Smooth muscle cell (in vitro differentiated cells): ENCODE data around the gene CLPX. TPM values are rescaled to one million over a fixed set of nuclear protein-coding genes. Genes with fewer than 3 reads are reported as not detected.
A peak's percentile ranks its signal among the peaks of the same experiment; 100 is the strongest.

Experiments used
- DNase-seq: peaks from one replicate; lab custom pipeline; 2025; ENCODE audit not compliant: unreplicated experiment; lab: John Stamatoyannopoulos, UW
- H2AFZ ChIP-seq: fragments of 200-600 bp; sonication (generic); 2 replicates; pipeline ENCODE4 v1.6.0; 2016; ENCODE audit warnings: antibody characterized with exemption, low read depth, mild to moderate bottlenecking
- H3F3A ChIP-seq: fragments of 200-600 bp; sonication (generic); 2 replicates; pipeline ENCODE4 v1.6.0; 2017; ENCODE audit warnings: antibody characterized with exemption, low read depth
- H3K27ac ChIP-seq: fragments of 200-600 bp; sonication (generic); 2 replicates; pipeline ENCODE4 v1.5.1; 2016; ENCODE audit warnings: low read depth, mild to moderate bottlenecking
- H3K27me3 ChIP-seq: fragments of 200-600 bp; sonication (generic); 2 replicates; pipeline ENCODE4 v1.6.1; 2016; ENCODE audit warnings: low read depth, mild to moderate bottlenecking
- H3K36me3 ChIP-seq: fragments of 200-600 bp; sonication (generic); 2 replicates; pipeline ENCODE4 v1.5.1; 2016; ENCODE audit warnings: low read depth
- H3K4me1 ChIP-seq: fragments of 200-600 bp; sonication (generic); 2 replicates; pipeline ENCODE4 v1.5.1; 2016; ENCODE audit warnings: low read depth
- H3K4me2 ChIP-seq: fragments of 200-600 bp; sonication (generic); 2 replicates; pipeline ENCODE4 v1.6.0; 2016; ENCODE audit warnings: mild to moderate bottlenecking
- H3K4me3 ChIP-seq: fragments of 200-600 bp; sonication (generic); 2 replicates; pipeline ENCODE4 v1.5.1; 2016; ENCODE audit warnings: mild to moderate bottlenecking
- H3K79me2 ChIP-seq: fragments of 200-600 bp; sonication (generic); 2 replicates; pipeline ENCODE4 v1.6.0; 2016; ENCODE audit warnings: low read depth, mild to moderate bottlenecking
- H3K9ac ChIP-seq: fragments of 200-600 bp; sonication (generic); 2 replicates; pipeline ENCODE4 v1.6.0; 2016; ENCODE audit warnings: low read depth
- H3K9me3 ChIP-seq: fragments of 200-600 bp; sonication (generic); replicated peaks from 2 replicates; pipeline ENCODE4 v1.5.1; 2016; ENCODE audit warnings: low read depth
- H4K20me1 ChIP-seq: fragments of 200-600 bp; sonication (generic); 2 replicates; pipeline ENCODE4 v1.6.0; 2016; ENCODE audit warnings: low read depth
- WGBS: methylation state at CpG from one replicate; pipeline ENCODE4 v1.1.7; 2016; ENCODE audit warnings: low lambda C conversion rate; 5-methylcytosine and 5-hydroxymethylcytosine counted together
- polyA plus RNA-seq: library from polyadenylated mRNA; unstranded; fragments of >200 nt; fragmentation: Nextera tagmentation; extraction: Ambion mirVana; gene quantifications from 2 replicates; pipeline ENCODE4 v1.2.1, GENCODE V29; 2016
- total RNA-seq: library from RNA; depleted of rRNA; stranded (reverse); fragments of >200 nt; gene quantifications from 2 replicates; pipeline ENCODE4 v1.2.3, GENCODE V29; 2014
- TF ChIP-seq, protein P1 (sequence below): fragments of 200-600 bp; sonication (generic); IDR thresholded peaks from 2 replicates; pipeline ENCODE4 v1.5.1; 2017; ENCODE audit warnings: borderline replicate concordance, mild to moderate bottlenecking, antibody characterized with exemption; ENCODE audit not compliant: insufficient read depth, poor library complexity, severe bottlenecking

The CLPX gene
- total and polyA plus RNA-seq, 2 experiments from 2014 or later: 21.8 to 34.8 TPM

DNA sequence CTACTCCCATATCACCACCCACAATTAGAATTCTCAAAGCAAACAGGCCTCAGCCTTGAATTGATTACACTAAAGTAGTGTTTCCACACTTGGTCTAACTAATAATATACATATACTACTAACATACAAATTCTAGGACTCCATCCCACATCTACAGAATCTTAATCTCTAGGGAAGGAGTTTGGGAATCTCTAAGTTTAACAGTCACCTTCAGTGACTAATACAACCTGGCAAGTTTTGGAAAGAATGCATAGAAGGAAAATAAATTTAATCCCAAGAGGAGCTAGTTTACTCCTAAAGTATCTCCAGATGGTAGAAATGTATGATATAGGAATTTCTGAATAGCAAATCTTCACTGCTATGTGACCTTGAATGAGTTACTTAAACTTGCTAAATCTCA lies 9.1 kb downstream of the CLPX start:
- H3K27me3 ChIP-seq: no peaks in the 10 kb centered on the region
- H3K9me3 ChIP-seq: no peaks in the 10 kb centered on the region
- H3K36me3 ChIP-seq: peaks cover 21% of the 10 kb centered on the region
- TF ChIP-seq, protein P1, sequence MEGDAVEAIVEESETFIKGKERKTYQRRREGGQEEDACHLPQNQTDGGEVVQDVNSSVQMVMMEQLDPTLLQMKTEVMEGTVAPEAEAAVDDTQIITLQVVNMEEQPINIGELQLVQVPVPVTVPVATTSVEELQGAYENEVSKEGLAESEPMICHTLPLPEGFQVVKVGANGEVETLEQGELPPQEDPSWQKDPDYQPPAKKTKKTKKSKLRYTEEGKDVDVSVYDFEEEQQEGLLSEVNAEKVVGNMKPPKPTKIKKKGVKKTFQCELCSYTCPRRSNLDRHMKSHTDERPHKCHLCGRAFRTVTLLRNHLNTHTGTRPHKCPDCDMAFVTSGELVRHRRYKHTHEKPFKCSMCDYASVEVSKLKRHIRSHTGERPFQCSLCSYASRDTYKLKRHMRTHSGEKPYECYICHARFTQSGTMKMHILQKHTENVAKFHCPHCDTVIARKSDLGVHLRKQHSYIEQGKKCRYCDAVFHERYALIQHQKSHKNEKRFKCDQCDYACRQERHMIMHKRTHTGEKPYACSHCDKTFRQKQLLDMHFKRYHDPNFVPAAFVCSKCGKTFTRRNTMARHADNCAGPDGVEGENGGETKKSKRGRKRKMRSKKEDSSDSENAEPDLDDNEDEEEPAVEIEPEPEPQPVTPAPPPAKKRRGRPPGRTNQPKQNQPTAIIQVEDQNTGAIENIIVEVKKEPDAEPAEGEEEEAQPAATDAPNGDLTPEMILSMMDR: no peak
- peaks cover 63% of the 10 kb centered on the region for H4K20me1 ChIP-seq
- H2AFZ ChIP-seq: no peak overlapping the region
- peaks cover 3% of the 10 kb centered on the region for H3F3A ChIP-seq
- no peaks in the 10 kb centered on the region for H3K4me1 ChIP-seq
- H3K27ac ChIP-seq: no peak overlapping the region
- H3K79me2 ChIP-seq: peaks cover 44% of the 10 kb centered on the region
- no peak overlapping the region for H3K4me2 ChIP-seq
- H3K9ac ChIP-seq: no peak overlapping the region
- DNase-seq: no peak
- no peak overlapping the region for H3K4me3 ChIP-seq

DNA sequence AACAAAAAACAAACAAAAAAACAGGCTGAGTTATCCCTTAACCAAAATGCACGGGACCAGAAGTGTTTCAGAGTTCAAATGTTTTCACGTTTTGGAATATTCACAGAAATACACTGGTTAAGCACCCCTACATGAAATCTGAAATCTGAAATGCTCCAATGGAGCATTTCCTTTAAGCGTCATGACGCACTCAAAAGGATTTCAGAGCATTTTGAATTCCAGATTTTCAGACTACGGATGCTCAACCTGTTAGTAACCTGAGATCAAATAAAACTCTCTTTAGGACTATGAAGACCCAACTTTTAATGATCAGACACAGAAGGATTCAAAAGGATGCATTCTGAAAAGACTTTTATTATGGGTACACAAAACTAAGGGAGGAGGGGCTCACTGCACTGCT lies 9.6 kb downstream of the CLPX start:
- Histone ChIP-seq H3K9me3 (no peaks in the 10 kb centered on the region), H3K9ac (no peak overlapping the region), H3K79me2 (peaks cover 39% of the 10 kb centered on the region), H3K27me3 (no peaks in the 10 kb centered on the region), H3K4me3 (no peak overlapping the region), H3K27ac (no peak overlapping the region), H3F3A (peaks cover 3% of the 10 kb centered on the region), H3K4me1 (no peaks in the 10 kb centered on the region), H3K4me2 (no peak overlapping the region), H3K36me3 (peaks cover 21% of the 10 kb centered on the region), H2AFZ (no peak overlapping the region), H4K20me1 (peaks cover 57% of the 10 kb centered on the region)
- no peak for DNase-seq
- WGBS: 96% methylated on average over 5 of the region's 5 CpGs
- TF ChIP-seq, protein P1: no peak

DNA sequence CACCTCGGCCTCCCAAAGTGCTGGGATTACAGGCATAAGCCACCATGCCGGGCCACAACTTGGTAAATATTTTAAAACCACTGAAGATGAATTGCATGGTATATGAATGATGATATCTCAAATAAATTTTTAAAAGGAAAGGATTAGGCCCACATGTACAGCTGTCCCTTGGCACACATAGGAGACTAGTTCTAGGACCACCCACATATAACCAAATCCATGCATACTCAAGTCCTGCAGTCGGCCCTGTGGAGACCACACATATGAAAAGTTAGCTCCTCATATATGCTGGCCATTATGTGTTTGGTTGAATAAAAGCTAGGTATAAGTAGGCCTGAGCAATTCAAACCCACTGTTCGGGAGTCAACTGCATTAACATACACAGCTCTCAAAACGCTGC lies 10.6 kb downstream of the CLPX start:
- no peaks in the 10 kb centered on the region for H3F3A ChIP-seq
- TF ChIP-seq, protein P1: no peak
- no peaks in the 10 kb centered on the region for H3K4me1 ChIP-seq
- no peak for DNase-seq
- peaks cover 15% of the 10 kb centered on the region for H3K36me3 ChIP-seq
- H3K9me3 ChIP-seq: no peaks in the 10 kb centered on the region
- H3K27me3 ChIP-seq: no peaks in the 10 kb centered on the region
- no peak overlapping the region for H2AFZ ChIP-seq
- no peak overlapping the region for H3K4me2 ChIP-seq
- H4K20me1 ChIP-seq: peaks cover 54% of the 10 kb centered on the region
- WGBS: 95% methylated on average over 5 of the region's 5 CpGs
- H3K9ac ChIP-seq: no peak overlapping the region
- no peak overlapping the region for H3K27ac ChIP-seq
- H3K79me2 ChIP-seq: peaks cover 29% of the 10 kb centered on the region
- no peak overlapping the region for H3K4me3 ChIP-seq

DNA sequence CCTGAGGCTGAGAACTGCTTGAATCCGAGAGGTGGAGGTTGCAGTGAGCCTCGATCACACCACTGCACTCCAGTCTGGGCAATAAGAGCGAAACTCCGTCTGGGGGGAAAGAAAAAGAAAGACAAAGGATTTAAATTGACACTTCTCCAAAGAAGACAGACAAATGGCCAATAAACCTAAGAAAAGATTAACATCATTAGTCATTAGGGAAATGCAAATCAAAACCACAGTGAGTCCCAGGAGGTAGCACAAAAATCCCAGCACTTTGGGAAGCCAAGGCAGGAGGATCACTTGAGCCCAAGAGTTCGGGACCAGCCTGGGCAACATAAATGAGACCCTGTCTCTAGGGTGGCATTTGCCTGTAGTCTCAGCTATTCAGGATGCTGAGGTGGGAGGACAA lies 12.6 kb downstream of the CLPX start:
- H3K4me2 ChIP-seq: no peak overlapping the region
- no peak overlapping the region for H2AFZ ChIP-seq
- 88% methylated on average over 5 of the region's 5 CpGs for WGBS
- H3K9me3 ChIP-seq: no peaks in the 10 kb centered on the region
- no peaks in the 10 kb centered on the region for H3K4me1 ChIP-seq
- peaks cover 4% of the 10 kb centered on the region for H3K36me3 ChIP-seq
- no peaks in the 10 kb centered on the region for H3F3A ChIP-seq
- H3K27ac ChIP-seq: peak overlapping the region; percentile 46
- H3K9ac ChIP-seq: no peak overlapping the region
- no peaks in the 10 kb centered on the region for H3K27me3 ChIP-seq
- peaks cover 15% of the 10 kb centered on the region for H3K79me2 ChIP-seq
- no peak overlapping the region for H3K4me3 ChIP-seq
- DNase-seq: no peak
- H4K20me1 ChIP-seq: peaks cover 42% of the 10 kb centered on the region
- TF ChIP-seq, protein P1: no peak
